8988T (cell line): Measurements from ENCODE around the gene ZSCAN26.

Experiments used
- DNase-seq: peaks from one replicate; pipeline ENCODE4 v3.0.0; 2011

Gene ZSCAN26

DNA sequence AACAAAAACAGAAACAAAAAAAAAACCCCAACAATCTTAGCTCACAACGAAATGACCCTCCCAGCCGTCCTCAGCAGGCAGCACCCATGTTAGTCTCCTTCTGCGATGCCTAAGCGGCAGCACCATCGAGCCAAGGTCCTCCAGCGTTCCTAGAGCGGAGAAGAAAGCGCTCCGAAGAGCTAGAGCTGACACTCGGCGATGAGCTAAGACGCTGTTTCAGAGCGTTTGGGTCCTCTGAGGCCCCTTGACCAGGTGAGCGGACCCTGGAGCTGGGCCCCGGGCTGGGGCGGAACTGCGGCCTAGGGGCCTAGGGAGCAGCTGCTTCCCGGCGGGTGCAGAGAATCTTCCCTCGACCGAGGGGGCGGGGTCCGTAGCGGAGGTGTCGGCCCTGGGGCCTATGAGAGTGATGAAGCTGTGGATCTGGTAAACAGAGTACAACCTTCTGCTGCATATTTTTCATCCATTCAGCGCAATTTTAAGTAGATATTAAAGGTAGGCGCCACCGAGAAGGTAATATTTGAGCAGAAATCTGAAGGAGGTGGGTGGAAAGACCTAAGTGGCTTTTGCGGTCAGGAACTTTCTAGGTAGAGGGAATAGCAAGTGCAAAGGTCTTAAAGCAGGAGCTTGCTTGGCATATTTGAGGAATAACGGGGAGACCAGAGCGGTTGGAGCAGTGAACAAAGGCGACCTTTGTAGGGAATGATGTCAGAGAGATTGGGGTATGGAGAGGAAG, at the start of gene ZSCAN26:
Gene ZSCAN26, plus strand, starts transcription at position 182 of the 733 bp plus-strand sequence. CDS start 4,777 bp downstream, outside the sequence.
- peak; percentile 46 for DNase-seq

DNA sequence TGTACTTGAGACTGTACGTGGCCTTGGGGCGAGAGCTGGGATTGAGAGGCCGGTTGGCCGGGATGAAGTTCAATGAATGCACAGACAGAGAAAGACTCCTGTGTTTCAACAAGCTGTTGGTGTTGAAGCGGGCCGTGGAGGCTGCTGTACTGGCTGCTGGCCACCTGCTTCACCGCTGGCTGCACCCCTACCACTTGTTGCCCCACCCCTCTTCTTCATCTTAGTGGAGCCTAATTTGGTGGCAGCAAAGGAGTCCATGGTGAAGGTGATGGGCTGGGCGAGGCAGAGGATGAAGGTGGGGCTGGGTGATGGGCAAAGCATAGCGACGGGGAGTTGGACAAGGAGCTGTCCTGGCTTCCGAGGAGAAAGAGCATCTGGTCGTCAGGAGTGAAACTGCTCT, 49.1 kb upstream of the ZSCAN26 start:
- no peak for DNase-seq

DNA sequence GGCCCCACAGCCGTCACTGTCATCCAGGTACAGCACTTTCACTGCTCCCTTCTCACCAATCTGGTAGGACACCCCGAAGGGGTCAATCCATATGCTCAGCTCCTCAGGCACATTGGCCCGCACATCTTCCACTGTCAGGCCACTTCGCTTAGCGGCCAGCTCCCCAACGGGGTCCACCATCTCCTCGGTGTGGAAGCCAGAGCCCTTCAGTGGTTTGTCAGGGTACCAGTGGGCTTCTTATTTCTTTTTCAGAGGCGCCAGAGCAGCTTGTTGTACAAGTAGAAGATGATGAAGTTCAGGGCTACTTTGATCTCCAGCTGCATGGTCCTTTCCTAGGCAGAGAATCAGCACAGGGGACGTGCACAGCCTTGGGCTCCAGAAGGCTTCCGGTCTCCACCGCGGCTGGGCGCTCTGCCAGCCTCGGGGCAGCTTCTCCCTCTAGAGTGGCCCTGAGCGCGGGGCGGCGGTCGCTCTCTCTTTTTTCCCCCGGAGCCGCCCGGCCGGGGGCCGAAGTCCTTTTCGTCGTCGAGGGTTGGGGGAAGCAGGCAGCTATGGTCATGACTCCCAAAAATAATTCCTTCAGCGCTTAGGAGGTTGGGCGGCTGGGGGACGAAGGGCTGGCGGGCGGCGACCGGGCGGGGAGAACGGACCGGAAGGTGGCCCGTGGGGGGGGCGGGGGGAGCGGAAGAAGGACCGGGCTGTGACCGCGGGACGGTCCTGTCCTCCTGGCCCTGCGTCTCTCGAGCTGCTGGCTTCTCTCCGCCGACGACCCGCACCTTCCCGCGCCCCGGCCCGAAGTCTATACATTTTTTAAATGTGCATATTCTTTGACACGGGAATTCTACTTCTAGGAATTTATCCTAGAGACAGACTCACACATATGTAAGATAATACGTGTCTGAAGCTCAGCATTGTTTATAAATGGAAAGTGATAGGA, 48.4 kb upstream of the ZSCAN26 start:
- peak; percentile 78 for DNase-seq

DNA sequence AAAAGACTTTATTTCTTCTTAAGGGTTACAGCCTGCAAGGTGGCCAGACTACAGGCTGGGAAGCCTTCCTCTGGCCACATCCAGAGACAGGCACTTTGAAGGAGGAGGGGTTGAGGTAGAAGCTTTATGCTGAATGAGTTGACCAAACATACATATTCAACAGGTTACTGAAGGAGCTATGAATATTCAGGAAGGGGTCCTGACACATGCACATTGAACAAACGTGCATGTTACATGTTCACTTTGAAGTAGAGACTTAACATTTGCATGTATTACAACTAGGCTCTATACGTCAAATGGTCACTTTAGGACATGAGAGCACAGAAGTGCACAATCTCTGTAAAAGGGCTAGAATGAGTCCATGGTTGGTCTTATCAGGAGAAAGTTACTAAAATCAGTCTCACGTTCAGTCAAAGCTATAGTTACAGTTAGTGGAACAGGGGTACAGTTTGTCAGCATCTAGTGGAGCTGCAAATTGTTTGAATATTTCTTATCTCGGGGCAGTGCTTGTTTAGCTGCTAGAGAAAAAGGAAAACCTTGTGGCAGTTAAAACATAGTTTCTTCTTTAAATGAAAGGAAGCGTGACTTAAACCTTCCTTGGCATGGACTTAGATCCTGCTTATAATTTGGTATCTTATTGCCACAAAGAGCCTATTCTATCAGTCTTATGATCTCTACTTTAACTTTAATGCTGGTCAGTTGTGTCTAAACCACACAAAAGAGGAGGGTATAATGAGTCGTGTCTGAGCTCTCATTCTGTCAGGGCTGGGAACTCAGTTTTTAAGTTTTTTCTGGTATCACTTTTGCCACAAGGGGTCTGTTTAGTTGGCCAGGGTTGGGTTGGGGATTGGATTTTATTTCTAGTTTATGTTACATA, 46.4 kb upstream of the ZSCAN26 start:
- DNase-seq, result no peak

DNA sequence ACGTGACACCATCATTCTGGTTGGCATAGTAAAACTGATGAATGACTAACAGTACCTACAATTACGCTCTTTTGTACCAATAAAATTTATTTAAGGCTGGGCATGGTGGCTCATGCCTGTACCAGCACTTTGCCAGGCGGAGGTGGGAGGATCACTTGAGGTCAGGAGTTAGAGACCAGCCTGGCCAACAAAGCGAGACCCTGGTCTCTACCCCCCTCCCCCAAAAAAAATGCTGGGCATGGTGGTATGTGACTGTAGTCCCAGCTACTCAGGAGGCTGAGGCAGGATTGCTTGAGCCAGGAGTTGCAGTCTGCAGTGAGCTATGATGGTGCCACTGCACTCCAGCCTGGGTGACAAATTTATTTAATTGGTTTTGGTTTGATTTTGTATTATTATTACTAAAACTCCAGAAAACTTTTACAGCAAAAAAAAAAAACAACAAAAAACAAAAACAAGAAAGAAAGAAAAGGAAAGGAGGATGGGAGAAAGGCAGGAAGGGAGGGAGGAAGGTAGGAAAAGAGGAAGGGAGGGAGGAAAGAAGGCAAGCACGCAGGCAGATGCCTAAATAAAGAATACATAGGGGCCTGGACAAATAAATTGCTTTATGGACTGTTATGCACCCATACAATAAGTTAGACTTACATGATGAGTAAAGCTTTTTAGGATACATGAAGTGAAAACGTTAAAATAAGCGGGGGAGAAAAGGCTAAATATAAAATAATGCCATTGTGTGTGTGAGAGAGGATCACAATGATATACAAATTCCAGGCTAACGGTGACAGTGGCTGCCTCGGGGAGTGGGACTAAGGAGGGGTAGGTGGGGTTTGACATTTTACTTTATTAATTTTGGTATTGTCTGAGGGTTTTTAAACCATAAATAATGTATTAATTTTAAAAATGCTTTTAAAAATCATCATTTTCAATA, 42.5 kb upstream of the ZSCAN26 start:
- no peak for DNase-seq

DNA sequence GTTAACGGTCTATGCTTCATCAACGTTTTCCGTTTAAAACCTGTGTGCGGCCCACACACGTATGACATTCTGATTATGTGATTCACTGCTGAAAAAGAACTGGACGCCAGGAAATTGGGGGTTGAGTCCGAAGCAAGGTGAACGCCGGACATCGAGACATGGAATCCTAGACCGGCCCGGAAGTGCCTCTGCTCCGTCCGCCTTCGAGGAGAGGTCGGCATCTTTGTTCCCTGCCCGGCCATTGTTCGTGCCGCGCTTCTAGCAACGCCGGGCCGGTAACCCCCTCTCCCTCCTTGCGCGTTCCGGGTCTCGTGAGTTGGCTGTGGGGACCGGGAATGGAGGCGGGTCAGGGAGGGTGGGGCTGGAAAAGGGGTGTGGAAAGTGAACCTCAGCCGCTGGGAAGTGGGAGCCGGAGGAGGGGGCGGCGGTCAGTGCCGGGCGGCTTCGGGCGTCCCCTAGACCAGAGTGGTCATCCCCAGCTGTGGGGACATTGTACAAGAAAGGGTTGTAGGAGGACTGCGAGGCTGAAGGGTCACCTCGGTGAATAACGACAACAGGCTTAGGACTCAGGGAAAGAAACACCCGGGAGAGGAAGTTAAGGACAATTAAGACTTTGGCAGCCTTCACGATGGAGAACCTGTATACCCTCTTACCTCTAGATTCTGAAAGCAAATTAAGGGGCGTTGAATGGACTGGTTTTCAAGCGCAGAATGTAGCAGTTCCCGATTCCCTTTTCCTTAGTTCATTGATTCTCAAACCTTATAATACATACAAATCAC, 41.7 kb upstream of the ZSCAN26 start, which contains the start of gene ZSCAN9:
Gene ZSCAN9, plus strand, starts transcription at position 220 of the 779 bp plus-strand sequence. CDS start 1,810 bp downstream, outside the sequence.
- peak; percentile 31 for DNase-seq

DNA sequence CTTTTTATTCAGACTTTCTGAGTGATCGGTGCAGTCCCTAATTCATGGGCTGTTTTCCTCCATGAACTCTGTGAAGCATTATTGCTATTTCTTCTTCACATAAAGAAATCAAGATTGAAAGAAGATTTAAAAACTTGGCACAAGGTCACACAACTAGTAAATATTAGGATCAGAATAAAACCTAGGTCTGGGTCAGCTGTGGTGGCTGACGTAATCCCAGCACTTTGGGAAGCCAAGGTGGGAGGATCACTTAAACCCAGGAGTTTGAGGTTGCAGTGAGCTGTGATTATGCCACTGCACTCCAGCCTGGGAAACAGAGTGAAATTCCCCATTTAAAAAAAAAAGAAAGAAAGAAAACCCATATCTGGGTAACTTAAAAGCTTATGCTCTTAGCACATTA, 40.5 kb upstream of the ZSCAN26 start:
- DNase-seq, result no peak

DNA sequence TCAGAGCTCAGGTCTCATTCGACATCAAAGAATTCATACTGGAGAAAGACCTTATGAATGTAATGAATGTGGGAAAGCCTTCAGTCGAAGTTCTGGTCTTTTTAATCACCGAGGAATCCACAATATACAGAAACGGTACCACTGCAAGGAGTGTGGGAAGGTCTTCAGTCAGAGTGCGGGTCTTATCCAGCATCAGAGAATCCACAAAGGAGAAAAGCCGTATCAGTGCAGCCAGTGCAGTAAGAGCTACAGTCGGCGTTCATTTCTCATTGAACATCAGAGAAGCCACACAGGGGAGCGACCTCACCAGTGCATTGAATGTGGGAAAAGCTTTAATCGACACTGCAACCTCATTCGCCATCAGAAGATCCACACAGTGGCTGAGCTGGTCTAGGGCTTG, 34.2 kb upstream of the ZSCAN26 start:
- no peak for DNase-seq

DNA sequence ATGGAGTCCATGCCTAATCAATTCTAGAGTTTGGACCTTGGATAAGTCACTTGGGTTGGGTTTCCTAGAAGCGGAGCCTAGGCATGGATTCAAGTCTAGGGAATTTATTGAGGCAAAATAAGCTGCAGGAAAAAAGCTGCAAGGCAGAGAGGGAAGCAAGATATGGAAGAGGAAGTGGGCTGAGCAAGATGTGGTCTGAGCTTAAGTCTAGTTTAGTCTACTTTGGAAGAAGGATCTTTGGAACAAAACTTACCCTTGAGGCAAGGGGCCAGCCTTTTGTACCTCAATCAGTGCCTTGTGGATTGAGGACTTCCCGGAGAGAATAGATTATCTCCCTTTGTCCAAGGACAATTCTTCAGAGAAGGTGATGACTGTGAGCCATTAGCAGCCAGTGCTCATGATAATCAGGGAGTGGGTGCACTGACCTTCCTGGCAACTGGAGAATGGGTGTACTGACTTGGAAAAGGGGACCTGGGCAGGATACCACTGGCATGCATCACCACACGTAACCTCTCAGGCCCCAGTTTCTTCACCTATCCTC, 31.0 kb upstream of the ZSCAN26 start:
- no peak for DNase-seq

DNA sequence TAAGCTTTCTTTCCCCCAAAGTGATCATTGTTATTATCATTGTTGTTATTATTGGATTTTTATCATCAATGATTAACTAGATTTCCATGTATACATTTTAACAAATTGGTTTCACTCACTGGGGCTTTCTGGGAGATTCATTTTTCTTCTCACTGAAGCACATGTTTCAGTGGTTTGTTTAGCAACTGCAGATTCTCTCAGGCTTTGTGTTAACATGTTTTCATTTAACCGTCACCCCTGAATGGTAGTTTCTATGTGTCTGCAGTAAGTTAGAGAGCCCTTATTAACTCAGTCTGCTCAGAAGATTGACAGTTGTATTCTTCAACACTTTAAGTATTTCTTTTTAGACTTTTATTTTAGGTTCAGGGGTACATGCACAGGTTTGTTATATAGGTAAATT, 27.3 kb upstream of the ZSCAN26 start:
- no peak for DNase-seq

DNA sequence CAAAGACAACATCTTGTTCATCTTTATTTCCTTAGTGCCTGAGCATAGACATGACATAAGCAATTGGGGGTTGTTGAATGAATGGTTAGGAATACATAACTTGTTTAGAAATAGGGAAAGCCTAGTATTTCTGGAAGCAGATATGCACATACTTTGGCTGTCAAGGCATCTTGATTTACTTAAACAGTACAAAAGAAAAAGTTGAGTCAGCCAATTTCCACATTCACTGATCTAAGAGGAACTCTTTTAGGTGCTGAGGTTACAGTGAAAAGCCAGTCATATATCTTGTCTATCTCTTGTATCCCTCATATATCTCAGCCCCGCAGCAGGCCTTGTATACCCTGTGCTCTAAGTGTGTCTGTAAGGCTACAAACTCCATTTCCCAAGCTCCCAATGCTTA, 26.5 kb upstream of the ZSCAN26 start:
- DNase-seq, result no peak

DNA sequence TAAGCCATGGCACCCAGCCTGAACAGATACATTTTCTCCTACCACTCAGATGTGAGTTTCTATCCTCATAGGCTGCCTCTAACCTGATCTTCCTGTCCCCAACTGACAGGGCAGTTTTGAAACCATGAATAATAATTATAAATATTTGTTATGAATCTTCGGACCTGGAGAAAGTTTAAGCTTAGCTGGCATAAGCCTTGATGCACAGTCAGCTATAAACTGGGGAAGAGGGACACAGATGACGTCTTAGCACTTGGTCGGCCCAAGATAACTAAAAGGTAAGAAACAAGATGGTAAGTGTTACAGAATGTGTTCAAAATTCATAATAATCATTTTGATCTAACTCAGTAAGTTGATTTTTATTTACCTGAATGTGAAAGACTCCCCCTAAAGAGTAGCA, 23.0 kb upstream of the ZSCAN26 start:
- DNase-seq, result no peak

DNA sequence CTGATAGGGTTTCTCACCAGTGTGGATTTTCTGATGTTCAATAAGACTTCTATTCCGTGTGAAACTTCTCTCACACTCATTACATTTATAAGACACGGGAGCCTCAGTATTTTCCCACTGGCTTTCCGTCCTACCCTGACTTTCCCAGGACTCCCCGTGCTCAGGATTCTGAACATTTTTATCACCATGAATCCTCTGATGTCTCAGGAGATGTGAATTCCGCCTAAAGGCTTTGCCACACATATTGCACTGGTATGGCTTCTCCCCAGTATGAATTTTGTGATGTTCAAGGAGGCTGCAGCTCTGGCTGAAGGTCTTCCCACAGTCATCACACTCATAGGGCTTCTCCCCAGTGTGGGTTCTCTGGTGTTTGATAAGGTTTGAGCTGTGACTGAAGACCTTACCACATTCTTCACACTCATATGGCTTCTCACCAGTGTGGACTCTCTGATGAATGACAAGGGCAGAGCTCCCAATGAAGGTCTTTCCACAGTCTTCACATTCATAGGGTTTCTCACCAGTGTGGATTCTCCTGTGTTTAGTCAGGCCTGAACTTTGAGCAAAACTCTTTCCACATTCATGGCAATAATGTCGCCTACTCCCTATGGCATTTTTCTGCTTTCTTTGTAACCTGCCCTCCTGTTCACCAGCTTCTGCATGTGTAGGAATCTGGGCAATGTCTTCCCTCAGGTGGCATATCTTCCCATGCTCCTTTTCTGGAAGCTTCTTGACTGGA, 21.6 kb upstream of the ZSCAN26 start:
- no peak for DNase-seq

DNA sequence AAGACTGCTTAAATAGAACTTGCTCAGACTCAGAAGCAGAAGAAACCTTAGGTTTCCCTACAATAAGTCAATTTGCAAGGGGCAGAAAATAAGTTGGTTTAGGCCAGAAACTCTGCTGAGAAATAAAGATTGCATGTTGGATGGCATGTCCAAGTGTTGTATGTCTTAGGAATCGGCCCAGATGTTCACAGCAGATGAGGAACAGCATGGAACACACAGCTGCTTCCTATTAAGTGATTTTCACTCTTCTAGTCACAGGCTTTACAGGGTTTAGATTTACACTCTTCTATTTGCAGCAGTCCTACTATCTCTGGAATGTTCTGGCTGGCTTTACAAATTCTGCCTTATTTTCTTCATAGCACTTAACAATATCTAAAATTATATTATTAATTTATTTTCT, 18.0 kb upstream of the ZSCAN26 start:
- DNase-seq, result no peak

DNA sequence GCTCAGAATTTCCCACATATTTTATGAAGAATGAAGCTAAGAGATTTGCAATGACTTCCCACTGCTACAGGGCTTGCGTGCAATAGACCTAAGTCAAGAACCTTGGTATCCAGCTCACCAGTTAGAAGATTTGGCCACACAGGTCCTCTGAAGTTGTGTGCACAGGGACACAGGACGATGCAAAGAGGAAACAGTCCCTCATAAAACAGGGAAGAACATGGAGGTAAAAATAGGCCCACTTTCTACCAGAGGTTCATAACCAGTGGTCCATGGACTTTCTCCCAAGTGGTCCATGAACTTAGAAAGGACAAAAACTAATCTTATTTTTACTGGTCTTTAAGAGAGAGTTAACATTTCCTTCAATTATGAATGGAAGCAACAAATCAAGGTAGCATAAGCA, 16.2 kb upstream of the ZSCAN26 start:
- no peak for DNase-seq

DNA sequence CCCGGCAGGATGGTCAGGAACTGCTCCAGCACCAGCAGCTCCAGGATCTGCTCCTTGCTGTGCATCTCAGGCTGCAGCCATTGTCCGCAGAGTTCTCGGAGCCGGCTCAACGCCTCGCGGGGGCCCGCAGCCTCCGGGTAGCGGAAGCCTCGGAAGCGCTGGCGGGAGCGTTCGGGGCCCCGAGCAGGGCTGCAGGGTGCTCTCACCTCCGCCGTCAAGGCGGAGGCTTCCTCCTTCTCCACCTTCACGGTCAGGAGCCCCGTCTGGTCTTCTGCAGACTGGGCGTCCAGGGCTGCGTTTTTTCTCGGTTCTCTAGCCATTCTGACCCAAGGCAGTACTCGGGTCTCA, 15.3 kb upstream of the ZSCAN26 start:
- peak; percentile 14 for DNase-seq

DNA sequence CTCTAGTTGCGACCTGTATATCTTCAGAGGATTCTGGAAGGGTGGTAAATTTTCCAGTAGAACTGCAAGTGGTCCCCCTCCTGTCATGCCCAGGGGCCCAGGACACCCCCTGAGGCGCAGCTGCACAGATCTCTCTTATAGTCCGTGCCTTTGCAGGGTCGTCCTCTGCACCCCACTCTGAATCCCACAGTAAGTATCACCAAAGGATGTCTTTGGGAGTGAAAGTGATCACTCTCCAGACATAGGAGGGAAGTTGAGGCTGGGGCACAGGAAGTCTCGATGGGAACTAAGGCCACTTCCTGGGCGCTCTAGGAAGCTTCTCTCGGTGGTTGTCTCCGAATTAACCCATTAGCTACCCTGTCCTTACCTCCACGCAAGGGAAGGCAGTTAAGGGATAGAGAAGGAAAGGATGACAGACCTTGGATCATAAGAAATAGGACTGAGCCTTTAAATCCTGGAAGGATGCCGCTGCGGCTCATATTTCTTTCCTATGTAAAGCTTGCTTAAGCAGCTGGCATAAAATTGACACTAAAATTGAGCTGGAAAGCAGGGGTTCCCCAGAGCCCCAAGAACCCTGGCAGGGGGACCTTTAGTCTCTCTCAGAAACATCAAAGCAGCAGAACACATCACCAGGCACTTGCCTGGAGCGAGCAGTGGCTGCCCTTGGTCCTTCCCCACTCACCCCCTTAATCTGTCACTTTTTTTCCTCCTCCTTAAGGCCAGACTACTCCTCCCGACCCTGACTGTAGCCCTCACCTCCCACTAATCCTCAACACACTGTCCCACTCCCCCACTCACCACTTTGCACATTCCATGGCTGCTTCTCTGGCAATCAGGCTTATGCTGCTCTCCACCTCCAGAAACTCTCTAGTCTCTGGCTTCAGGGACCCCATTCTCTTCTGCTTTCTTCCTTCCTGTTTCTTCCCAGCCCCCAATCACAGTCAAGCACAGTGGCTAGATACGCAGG, 14.7 kb upstream of the ZSCAN26 start, which contains the start of gene ZKSCAN4:
Gene ZKSCAN4, minus strand, starts transcription at position 261 of the 967 bp plus-strand sequence. CDS start 289 bp downstream, outside the sequence.
- DNase-seq, result peak; percentile 43

DNA sequence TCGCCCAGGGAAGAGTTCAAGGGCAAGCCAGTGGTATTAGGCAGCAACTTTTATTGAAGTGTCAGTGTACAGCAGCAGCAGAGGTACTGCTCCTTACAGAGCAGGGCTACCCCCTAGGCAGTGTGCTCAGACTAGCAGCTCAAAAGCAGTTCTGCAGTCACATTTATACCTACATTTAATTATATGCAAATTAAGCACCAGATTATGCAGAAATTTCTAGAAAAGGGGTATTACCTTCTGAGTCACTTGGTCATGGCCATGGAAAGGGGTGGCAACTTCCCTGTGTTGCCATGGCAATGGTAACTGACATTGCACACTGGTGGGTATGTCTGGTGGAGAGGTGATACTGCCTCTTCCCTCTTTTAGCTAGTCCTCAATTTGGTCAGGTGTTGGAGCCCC, 12.8 kb upstream of the ZSCAN26 start:
- DNase-seq, result no peak

DNA sequence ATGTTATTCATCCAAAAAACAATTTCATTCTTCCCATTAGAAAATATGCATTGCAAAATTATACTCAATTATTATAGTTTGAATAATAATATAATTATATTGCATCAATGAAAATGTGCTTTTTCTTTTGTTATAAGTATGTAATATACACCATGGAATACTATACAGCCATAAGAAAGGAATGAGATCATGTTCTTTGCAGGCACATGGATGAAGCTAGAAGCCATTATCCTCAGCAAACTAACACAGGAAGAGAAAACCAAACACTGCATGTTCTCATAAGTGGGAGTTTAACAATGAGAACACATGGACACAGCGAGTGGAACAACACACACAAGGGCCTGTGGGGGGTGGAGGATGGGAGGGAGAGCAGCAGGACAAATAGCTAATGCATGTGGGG, 9.9 kb upstream of the ZSCAN26 start:
- no peak for DNase-seq
